DMS153 treated with DMSO at 0.1 percent for 48 hours (cell line): Measurements from ENCODE around the gene SBF1.
"Not testable (repeated sequence)": the region's sequence is repeated elsewhere in the genome, so short reads cannot be mapped to it uniquely, and the experiment has no call there.

ENCODE experiments used
- DNase-seq: peaks from one replicate; lab custom pipeline; 2025; ENCODE audit not compliant: unreplicated experiment; lab: John Stamatoyannopoulos, UW

Gene SBF1

GRCh38 chr22:50432131-50432876 lies 42.5 kb downstream of the SBF1 start:
- DNase-seq: no peak

GRCh38 chr22:50425179-50425916 lies 49.5 kb downstream of the SBF1 start:
- DNase-seq: no peak

- no peak for DNase-seq
These were observed 50.9 kb downstream of the SBF1 start for GRCh38 chr22:50423956-50424355.

GRCh38 chr22:50422961-50423815 lies 51.6 kb downstream of the SBF1 start:
- no peak for DNase-seq

GRCh38 chr22:50422046-50422445 lies 52.8 kb downstream of the SBF1 start:
- DNase-seq: no peak

- DNase-seq: no peak
These were observed 54.3 kb downstream of the SBF1 start for GRCh38 chr22:50420581-50420980.

- no peak for DNase-seq
These were observed 54.8 kb downstream of the SBF1 start for GRCh38 chr22:50420015-50420414.

- DNase-seq: no peak
These were observed 55.7 kb downstream of the SBF1 start for GRCh38 chr22:50419116-50419515.

- DNase-seq: no peak
These were observed 56.2 kb downstream of the SBF1 start for GRCh38 chr22:50418624-50419023.

- no peak for DNase-seq
These were observed 57.2 kb downstream of the SBF1 start for GRCh38 chr22:50417411-50418210.

- DNase-seq: no peak
These were observed 57.8 kb downstream of the SBF1 start for GRCh38 chr22:50416996-50417395.

- DNase-seq: no peak
These were observed 59.4 kb downstream of the SBF1 start for GRCh38 chr22:50415426-50415825.

GRCh38 chr22:50414476-50415248 lies 60.2 kb downstream of the SBF1 start:
- DNase-seq: no peak

GRCh38 chr22:50408954-50409353 lies 65.9 kb downstream of the SBF1 start:
- DNase-seq: not testable (repeated sequence)

GRCh38 chr22:50408311-50408710 lies 66.5 kb downstream of the SBF1 start:
- DNase-seq: no peak

- DNase-seq: no peak
These were observed 68.2 kb downstream of the SBF1 start for GRCh38 chr22:50406416-50407170.

GRCh38 chr22:50403701-50404101 lies 71.1 kb downstream of the SBF1 start:
- no peak for DNase-seq

- no peak for DNase-seq
These were observed 72.9 kb downstream of the SBF1 start for GRCh38 chr22:50401907-50402306.

- no peak for DNase-seq
These were observed 73.9 kb downstream of the SBF1 start for GRCh38 chr22:50400931-50401330.
